ENCODE measurements around the gene ZNF202.

ZNF202 gene

GRCh38 chr11:123683428-123684170 lies 57.9 kb downstream of the ZNF202 start:
- DNase-seq (ENCODE audit: low read depth, low spot score): no peak

DNA sequence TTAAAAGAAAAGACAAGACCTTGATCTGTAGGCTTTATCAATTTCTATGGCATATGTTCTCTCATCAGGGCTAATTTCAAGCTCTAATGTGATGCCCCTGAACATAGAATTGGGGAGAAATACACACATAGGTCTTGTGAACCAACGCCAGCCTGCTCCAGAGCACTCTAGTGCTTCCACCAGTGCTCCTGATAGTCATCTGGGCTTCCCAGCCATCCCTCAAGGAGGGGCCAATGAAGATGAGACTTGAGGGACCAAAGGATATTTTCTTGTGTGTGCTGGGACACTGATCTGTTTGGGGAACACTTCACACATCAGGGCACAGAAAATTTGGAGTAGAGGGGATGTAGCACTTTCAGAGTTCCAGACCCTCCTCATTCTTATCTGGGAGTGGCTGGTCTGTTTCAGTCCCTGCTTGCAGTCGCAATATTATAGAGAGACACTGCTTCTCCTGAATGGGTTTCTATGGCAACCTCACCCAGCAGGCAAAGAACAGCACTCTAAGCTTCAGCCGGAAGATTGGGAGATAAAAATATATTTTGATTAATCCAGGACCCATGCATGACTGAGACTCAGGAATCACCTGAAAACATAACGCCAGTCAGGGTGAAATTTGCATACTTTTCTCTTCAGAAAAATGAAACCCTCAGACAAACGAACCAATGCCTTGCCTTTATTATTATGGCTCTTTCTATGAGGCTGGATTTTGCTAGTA lies 58.6 kb downstream of the ZNF202 start:
- DNase-seq (ENCODE audit: low read depth, low spot score): no peak

DNA sequence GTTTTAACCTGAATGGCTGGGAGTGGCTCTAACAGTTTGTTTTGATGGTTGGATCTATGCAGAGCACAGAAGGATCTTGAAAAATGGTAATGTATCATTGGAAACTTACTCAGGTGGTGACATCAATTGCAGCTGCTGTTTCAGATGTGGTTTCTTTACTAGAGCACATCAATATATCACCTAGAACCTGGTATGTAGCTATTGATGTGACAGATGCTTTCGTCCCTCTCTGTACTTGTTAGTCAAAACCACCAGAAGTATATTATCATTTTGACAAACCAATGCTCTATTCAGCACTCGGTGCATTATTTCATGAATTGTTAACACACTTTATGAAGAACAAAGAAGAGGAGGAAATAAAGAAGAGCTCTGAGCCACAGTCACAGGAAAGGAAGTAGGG lies 60.4 kb downstream of the ZNF202 start:
- no peak for DNase-seq (ENCODE audit: low read depth, low spot score)

GRCh38 chr11:123678246-123678645 lies 63.2 kb downstream of the ZNF202 start:
- no peak for DNase-seq (ENCODE audit: low read depth, low spot score)

DNA sequence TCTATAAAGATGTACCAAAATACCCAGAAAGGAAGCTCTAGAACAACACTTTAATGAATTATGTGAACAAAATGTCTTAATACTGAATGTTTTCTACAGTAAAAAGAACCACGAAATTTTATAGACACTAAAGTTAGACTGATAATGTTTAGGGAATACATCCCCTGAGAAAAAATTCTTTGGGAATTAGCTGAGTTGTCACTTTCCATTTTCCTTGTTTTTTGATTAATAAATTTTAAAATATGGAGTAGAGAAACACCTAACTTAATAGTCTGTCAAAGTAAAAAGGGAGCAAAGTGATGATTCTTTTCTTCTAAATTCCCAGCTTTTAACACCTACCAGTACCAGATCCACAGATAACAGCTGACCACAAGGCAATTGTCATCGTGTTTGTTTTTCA lies 64.0 kb downstream of the ZNF202 start:
- no peak for DNase-seq (ENCODE audit: low read depth, low spot score)

DNA sequence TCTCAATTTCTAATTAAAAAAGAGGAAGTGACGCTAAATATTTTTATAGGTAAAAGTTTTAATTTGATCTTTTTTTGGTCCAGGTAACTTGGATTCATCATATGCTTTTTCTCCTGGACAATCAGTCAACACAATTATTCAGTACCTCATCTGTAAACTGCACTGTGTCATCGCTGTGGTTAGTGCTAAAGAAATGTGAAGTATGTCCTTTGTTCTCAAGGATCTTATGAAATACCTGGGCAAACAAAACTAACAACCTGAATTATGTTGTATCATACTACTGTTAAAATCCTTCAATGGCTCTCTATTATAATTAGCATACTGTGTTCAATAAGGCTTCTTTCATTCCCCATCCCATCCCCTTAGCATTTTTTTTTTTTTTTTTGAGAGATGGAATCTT lies 67.2 kb downstream of the ZNF202 start:
- no peak for DNase-seq (ENCODE audit: low read depth, low spot score)

Data from smooth muscle cell of the brain vasculature (primary cell).